GM06990 (cell line): ENCODE data around the gene ALDH2.

Source experiments
- DNase-seq: peaks from one replicate; pipeline ENCODE4 v3.0.0-alpha.2; 2011; ENCODE audit not compliant: insufficient read length; ENCODE audit errors: extremely low read depth
- H3K27me3 ChIP-seq: replicated peaks from 2 replicates; pipeline ENCODE4 v1.6.0; 2011; ENCODE audit warnings: low read length; ENCODE audit not compliant: control insufficient read depth, insufficient read depth
- H3K36me3 ChIP-seq: 2 replicates; pipeline ENCODE4 v1.5.1; 2011; ENCODE audit warnings: low read length; ENCODE audit not compliant: control insufficient read depth, insufficient read depth
- H3K4me3 ChIP-seq: replicated peaks from 2 replicates; pipeline ENCODE4 v1.5.1; 2011; ENCODE audit warnings: low read depth, mild to moderate bottlenecking, control low read depth, low read length
- TF ChIP-seq, protein P1 (sequence below): IDR thresholded peaks from 2 replicates; pipeline ENCODE4 v1.5.1; 2011; ENCODE audit warnings: low read length, control low read depth, mild to moderate bottlenecking, inconsistent platforms; ENCODE audit not compliant: insufficient read depth, poor library complexity, severe bottlenecking

Gene ALDH2

DNA sequence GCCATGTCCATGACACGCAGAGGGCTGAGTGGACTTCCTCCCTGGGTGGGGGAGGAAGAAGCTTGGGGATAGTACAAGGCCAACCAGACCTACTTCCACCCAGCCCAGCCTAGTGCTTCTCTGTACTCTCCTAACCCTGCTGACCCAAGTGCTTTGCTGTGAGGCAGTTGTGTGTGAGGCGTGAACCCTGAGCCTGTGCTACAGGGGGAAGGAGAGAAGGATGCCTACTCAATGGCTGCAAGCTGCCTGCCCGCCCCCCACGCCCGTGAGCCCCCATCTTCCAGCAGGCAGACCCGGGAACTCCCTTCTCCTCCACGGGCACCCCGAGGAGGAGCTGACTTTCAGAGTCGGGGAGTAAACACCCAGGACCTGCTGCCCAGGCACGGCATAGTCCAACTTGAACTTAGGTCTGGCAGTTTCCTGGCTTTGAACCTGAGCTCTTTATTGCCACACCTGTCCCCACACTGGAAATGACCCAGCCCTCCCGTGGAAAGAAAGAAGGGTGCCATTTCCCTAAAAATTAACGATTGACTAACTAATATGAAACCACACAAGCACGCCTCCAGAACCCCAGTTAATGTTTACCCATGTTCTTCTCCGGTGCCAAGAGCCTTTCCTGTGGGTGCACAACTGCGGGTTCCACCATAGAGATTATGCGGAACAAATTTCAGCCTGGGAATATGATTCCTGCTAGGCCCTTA, 10.8 kb downstream of the ALDH2 start:
- Histone ChIP-seq H3K27me3 (no peaks in the 10 kb centered on the region), H3K4me3 (no peak overlapping the region), H3K36me3 (no peaks in the 10 kb centered on the region)
- TF ChIP-seq, protein P1, sequence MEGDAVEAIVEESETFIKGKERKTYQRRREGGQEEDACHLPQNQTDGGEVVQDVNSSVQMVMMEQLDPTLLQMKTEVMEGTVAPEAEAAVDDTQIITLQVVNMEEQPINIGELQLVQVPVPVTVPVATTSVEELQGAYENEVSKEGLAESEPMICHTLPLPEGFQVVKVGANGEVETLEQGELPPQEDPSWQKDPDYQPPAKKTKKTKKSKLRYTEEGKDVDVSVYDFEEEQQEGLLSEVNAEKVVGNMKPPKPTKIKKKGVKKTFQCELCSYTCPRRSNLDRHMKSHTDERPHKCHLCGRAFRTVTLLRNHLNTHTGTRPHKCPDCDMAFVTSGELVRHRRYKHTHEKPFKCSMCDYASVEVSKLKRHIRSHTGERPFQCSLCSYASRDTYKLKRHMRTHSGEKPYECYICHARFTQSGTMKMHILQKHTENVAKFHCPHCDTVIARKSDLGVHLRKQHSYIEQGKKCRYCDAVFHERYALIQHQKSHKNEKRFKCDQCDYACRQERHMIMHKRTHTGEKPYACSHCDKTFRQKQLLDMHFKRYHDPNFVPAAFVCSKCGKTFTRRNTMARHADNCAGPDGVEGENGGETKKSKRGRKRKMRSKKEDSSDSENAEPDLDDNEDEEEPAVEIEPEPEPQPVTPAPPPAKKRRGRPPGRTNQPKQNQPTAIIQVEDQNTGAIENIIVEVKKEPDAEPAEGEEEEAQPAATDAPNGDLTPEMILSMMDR: no peak
- DNase-seq: no peak

DNA sequence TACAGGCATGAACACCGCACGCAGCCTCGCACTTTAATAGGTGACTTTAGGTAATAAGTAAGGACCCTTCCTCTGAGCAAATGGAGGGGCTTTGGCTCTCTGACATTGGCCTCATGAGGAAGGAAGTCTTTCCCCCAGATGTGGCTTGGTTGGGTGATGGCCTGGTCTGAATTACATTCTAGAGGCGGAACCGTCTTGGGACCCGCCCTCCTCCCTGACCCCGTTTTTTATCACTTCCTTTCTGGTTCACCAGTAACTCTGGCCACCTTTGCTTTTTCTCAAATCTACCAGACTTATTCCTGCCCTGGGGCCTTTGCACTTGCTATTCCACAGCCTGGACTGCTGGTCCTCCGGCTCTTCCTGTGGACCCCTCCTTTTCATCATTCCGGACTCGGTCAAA, 13.4 kb downstream of the ALDH2 start:
- Histone ChIP-seq H3K4me3 (no peak overlapping the region), H3K27me3 (no peaks in the 10 kb centered on the region), H3K36me3 (no peaks in the 10 kb centered on the region)
- DNase-seq: no peak
- TF ChIP-seq, protein P1: no peak

DNA sequence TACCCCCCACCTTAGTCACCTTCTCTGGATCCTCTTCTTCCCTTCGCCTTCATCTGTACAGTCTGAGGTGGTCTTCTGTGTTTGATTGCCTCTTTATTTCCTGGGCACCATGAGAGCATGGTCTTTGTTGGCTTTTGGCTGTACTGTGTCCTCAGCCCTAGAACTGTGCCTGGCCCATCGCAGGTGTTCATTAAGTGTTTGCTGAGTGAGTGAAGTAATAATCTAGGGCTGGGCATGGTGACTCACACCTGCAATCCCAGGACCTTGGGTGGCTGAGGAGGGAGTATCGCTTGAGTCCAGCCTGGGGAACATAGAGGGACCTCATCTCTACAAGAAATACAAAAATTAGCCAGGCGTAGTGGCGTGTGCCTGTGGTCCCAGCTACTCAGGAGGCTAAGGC, 13.9 kb downstream of the ALDH2 start:
- no peak for DNase-seq
- Histone ChIP-seq H3K4me3 (no peak overlapping the region), H3K36me3 (no peaks in the 10 kb centered on the region), H3K27me3 (no peaks in the 10 kb centered on the region)
- TF ChIP-seq, protein P1: no peak

- Histone ChIP-seq H3K27me3 (no peaks in the 10 kb centered on the region), H3K36me3 (no peaks in the 10 kb centered on the region), H3K4me3 (no peak overlapping the region)
- TF ChIP-seq, protein P1: no peak
- DNase-seq: no peak
These were observed 14.4 kb downstream of the ALDH2 start for GRCh38 chr12:111781085-111781658.

DNA sequence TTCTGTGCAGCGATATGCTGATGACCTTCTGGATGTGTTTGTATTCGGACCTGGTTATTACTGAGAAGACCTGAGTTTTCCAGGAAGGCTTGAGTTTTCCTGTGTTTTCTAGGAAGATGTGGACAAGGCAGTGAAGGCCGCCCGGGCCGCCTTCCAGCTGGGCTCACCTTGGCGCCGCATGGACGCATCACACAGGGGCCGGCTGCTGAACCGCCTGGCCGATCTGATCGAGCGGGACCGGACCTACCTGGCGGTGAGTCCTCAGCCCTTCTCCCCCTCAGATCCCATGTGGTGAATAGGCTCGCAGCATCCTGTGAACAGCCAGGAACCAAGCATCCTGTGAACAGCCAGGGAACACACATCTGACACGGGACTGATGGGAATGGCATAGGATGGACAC, 16.3 kb downstream of the ALDH2 start:
- TF ChIP-seq, protein P1: no peak
- no peaks in the 10 kb centered on the region for H3K36me3 ChIP-seq

More for the DNA sequence above, 16.3 kb downstream of the ALDH2 start:
- H3K4me3 ChIP-seq: no peak overlapping the region
- DNase-seq: no peak
- no peaks in the 10 kb centered on the region for H3K27me3 ChIP-seq
